ENCODE data around the gene CHKB.

DNA sequence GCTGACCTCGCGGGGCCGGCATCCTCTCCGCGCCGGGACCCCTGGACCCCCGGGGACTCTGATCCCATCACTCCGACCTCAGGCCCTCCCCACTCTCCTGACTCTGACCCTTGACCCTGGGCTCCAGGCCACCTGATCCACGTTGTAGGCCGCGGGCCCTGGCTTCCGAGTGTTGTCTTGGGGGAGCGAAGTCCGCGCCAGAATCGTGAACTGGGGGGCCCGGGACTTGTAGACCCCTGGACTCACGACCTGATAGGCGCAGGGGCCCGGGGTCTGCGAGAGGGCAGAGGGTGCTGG is 52.1 kb downstream of the CHKB start:
- TF ChIP-seq, protein P1, sequence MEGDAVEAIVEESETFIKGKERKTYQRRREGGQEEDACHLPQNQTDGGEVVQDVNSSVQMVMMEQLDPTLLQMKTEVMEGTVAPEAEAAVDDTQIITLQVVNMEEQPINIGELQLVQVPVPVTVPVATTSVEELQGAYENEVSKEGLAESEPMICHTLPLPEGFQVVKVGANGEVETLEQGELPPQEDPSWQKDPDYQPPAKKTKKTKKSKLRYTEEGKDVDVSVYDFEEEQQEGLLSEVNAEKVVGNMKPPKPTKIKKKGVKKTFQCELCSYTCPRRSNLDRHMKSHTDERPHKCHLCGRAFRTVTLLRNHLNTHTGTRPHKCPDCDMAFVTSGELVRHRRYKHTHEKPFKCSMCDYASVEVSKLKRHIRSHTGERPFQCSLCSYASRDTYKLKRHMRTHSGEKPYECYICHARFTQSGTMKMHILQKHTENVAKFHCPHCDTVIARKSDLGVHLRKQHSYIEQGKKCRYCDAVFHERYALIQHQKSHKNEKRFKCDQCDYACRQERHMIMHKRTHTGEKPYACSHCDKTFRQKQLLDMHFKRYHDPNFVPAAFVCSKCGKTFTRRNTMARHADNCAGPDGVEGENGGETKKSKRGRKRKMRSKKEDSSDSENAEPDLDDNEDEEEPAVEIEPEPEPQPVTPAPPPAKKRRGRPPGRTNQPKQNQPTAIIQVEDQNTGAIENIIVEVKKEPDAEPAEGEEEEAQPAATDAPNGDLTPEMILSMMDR (conservative IDR thresholded peaks at IDR 0.05; ENCODE audit: low read length) = no peak
- TF ChIP-seq EZH2phosphoT487 (IDR thresholded peaks at IDR 0.05; ENCODE audit: borderline replicate concordance, low read depth, low read length) = no peak

All from OCI-LY7 (cell line).